Measurements from ENCODE around the gene SCN2A.

Gene SCN2A

GRCh38 chr2:165283342-165283741 is 44.1 kb downstream of the SCN2A start:
- Histone ChIP-seq H3K9ac (no peak overlapping the region), H3K4me1 (ENCODE audit: low read depth, poor library complexity, severe bottlenecking) (peaks cover under 1% of the 10 kb centered on the region), H3K36me3 (ENCODE audit: insufficient read depth) (no peaks in the 10 kb centered on the region), H3K4me2 (no peak overlapping the region), H3K79me2 (ENCODE audit: insufficient read depth, low read depth) (no peaks in the 10 kb centered on the region), H2AFZ (ENCODE audit: low read depth) (no peak overlapping the region), H3K27me3 (ENCODE audit: insufficient read depth, low read depth) (no peaks in the 10 kb centered on the region), H3K27ac (no peak overlapping the region), H4K20me1 (ENCODE audit: insufficient read depth) (no peaks in the 10 kb centered on the region), H3K4me3 (IDR thresholded peaks at IDR 0.05; ENCODE audit: insufficient read depth, low read depth, low read length) (no peak overlapping the region)
- TF ChIP-seq, protein P1, sequence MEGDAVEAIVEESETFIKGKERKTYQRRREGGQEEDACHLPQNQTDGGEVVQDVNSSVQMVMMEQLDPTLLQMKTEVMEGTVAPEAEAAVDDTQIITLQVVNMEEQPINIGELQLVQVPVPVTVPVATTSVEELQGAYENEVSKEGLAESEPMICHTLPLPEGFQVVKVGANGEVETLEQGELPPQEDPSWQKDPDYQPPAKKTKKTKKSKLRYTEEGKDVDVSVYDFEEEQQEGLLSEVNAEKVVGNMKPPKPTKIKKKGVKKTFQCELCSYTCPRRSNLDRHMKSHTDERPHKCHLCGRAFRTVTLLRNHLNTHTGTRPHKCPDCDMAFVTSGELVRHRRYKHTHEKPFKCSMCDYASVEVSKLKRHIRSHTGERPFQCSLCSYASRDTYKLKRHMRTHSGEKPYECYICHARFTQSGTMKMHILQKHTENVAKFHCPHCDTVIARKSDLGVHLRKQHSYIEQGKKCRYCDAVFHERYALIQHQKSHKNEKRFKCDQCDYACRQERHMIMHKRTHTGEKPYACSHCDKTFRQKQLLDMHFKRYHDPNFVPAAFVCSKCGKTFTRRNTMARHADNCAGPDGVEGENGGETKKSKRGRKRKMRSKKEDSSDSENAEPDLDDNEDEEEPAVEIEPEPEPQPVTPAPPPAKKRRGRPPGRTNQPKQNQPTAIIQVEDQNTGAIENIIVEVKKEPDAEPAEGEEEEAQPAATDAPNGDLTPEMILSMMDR (conservative IDR thresholded peaks at IDR 0.05; ENCODE audit: low read depth, low read length), result no peak

DNA sequence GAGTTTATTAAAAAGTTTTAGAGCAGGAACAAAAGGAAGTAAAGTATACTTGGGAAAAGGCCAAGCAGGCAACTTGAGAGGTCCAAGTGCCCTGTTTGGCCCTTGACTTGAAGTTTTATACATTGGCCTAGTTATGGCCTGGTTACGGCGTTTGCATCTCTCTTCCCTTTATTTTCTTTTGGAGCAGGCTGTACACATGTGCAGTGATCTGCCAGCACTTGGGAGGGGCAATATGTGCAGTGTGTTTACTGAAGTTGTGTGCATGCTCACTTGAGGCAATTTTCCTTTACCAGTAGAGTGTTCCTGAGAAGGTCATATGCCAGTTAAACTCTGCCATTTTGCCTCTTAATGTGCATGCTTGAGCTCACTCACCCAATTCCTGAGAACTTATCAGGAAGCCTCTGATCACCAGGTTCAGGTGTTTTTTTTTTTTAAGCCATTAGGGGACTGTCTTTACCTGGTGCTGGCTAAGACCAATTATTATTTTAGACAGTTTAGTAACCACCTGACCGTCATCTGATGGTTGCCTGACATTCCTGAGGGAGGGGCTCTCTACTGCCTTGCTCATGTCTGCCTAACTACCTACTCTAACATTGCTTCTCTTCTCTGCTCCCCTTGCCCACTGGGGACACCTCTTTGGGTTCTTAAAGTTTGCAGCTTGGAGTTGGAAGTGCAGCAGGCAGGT is 48.0 kb downstream of the SCN2A start:
- Histone ChIP-seq H2AFZ (ENCODE audit: low read depth) (no peak overlapping the region), H3K27me3 (ENCODE audit: insufficient read depth, low read depth) (no peaks in the 10 kb centered on the region), H3K9ac (no peak overlapping the region), H3K79me2 (ENCODE audit: insufficient read depth, low read depth) (no peaks in the 10 kb centered on the region), H3K4me1 (ENCODE audit: low read depth, poor library complexity, severe bottlenecking) (peaks cover 3% of the 10 kb centered on the region), H3K4me3 (IDR thresholded peaks at IDR 0.05; ENCODE audit: insufficient read depth, low read depth, low read length) (no peak overlapping the region), H3K36me3 (ENCODE audit: insufficient read depth) (no peaks in the 10 kb centered on the region), H4K20me1 (ENCODE audit: insufficient read depth) (no peaks in the 10 kb centered on the region), H3K4me2 (no peak overlapping the region), H3K27ac (no peak overlapping the region)
- TF ChIP-seq, protein P1 (conservative IDR thresholded peaks at IDR 0.05; ENCODE audit: low read depth, low read length), result no peak

GRCh38 chr2:165289069-165289468 is 49.9 kb downstream of the SCN2A start:
- peaks cover 10% of the 10 kb centered on the region for H3K4me1 ChIP-seq (ENCODE audit: low read depth, poor library complexity, severe bottlenecking)
- H4K20me1 ChIP-seq (ENCODE audit: insufficient read depth), result no peaks in the 10 kb centered on the region
- H3K27ac ChIP-seq, result no peak overlapping the region
- H3K4me2 ChIP-seq, result no peak overlapping the region
- no peak overlapping the region for H2AFZ ChIP-seq (ENCODE audit: low read depth)
- no peak overlapping the region for H3K9ac ChIP-seq
- H3K79me2 ChIP-seq (ENCODE audit: insufficient read depth, low read depth), result no peaks in the 10 kb centered on the region
- no peaks in the 10 kb centered on the region for H3K27me3 ChIP-seq (ENCODE audit: insufficient read depth, low read depth)
- H3K36me3 ChIP-seq (ENCODE audit: insufficient read depth), result no peaks in the 10 kb centered on the region
- no peak overlapping the region for H3K4me3 ChIP-seq (IDR thresholded peaks at IDR 0.05; ENCODE audit: insufficient read depth, low read depth, low read length)
- TF ChIP-seq, protein P1 (conservative IDR thresholded peaks at IDR 0.05; ENCODE audit: low read depth, low read length), result no peak

DNA sequence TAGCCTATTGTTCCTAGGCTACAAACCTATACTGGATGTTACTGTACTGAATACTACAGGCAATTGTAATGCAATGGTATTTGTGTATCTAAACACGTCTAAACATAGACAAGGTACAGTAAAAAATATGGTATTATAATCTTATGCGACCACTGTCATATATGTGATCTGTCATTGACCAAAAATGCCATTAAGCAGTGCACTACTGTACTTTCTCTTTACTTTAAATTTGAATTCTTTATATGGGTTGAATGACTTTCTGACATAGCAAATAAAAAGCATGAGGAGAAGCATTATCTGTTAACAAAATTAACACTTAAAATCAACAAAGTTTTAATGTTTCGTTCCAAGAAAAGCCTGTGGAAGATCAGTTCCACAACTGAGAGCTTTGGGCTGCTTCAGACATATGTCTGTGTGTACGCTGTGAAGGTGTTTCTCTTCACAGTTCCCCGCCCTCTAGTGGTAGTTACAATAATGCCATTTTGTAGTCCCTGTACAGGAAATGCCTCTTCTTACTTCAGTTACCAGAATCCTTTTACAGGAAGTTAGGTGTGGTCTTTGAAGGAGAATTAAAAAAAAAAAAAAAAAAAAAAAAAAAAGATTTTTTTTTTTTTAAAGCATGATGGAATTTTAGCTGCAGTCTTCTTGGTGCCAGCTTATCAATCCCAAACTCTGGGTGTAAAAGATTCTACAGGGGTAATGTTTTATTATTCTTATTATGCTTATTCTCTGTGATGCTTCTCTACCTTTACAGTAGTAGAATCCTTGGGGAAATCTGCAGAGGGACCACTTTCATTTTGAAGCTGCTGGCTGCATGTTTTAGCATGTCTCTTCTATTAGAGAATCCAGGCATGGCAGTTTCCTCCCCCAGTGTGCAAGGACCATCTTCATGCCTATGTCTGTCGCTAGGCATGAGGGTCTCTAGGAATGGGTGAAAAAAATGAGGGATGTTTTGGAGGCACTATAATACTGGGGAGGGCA is 54.5 kb downstream of the SCN2A start:
- Histone ChIP-seq H4K20me1 (ENCODE audit: insufficient read depth) (no peaks in the 10 kb centered on the region), H3K27ac (no peak overlapping the region), H3K4me1 (ENCODE audit: low read depth, poor library complexity, severe bottlenecking) (peaks cover 10% of the 10 kb centered on the region), H3K4me2 (peak overlapping the region; percentile 24; the same call in 1 of the 2 replicates), H3K36me3 (ENCODE audit: insufficient read depth) (no peaks in the 10 kb centered on the region), H3K79me2 (ENCODE audit: insufficient read depth, low read depth) (no peaks in the 10 kb centered on the region), H3K4me3 (IDR thresholded peaks at IDR 0.05; ENCODE audit: insufficient read depth, low read depth, low read length) (no peak overlapping the region), H3K27me3 (ENCODE audit: insufficient read depth, low read depth) (no peaks in the 10 kb centered on the region), H2AFZ (ENCODE audit: low read depth) (peak overlapping the region; percentile 39), H3K9ac (no peak overlapping the region)
- TF ChIP-seq, protein P1 (conservative IDR thresholded peaks at IDR 0.05; ENCODE audit: low read depth, low read length), result peak; percentile 69

Data from KMS-11 (cell line).